ENCODE data around the gene ARHGEF17. TPM values are rescaled to one million over a fixed set of nuclear protein-coding genes. Genes with fewer than 3 reads are reported as not detected.

The ARHGEF17 gene
- total and polyA plus RNA-seq, 2 of the 13 experiments (the other 11 are each of a cell fraction or from before 2014, with no cell fraction given): 10.7 to 28.8 TPM

GRCh38 chr11:73271936-73272679, 36.0 kb upstream of the ARHGEF17 start, which contains the start of gene P2RY6 (continued):
- TF ChIP-seq ZNF10 (CRISPR knock-in tag; IDR thresholded peaks at IDR 0.05; ENCODE audit: borderline replicate concordance, low read depth) (no peak), ZNF143 (CRISPR knock-in tag; IDR thresholded peaks at IDR 0.05) (peak; percentile 61; the same call in 1 of the 2 replicates), BRCA1 (CRISPR knock-in tag; IDR thresholded peaks at IDR 0.05) (no peak), ZNF101 (CRISPR knock-in tag; IDR thresholded peaks at IDR 0.05; ENCODE audit: borderline replicate concordance, low read depth) (no peak), SP140L (CRISPR knock-in tag; IDR thresholded peaks at IDR 0.05; ENCODE audit: borderline replicate concordance) (no peak), SOX13 (IDR thresholded peaks at IDR 0.05) (no peak), SOX13 (CRISPR knock-in tag; conservative IDR thresholded peaks at IDR 0.05 in 1 of 2, IDR thresholded peaks at IDR 0.05 in 1 of 2) (peak in 1 of 2 experiments; percentile 18; a peak in 1 of 4 replicates), CENPT (CRISPR knock-in tag; IDR thresholded peaks at IDR 0.05; ENCODE audit: low read depth) (no peak), ZHX1 (CRISPR knock-in tag; IDR thresholded peaks at IDR 0.05; ENCODE audit: low read depth) (no peak), ZNF589 (CRISPR knock-in tag; conservative IDR thresholded peaks at IDR 0.05) (no peak), ZNF737 (CRISPR knock-in tag; IDR thresholded peaks at IDR 0.05; ENCODE audit: borderline replicate concordance) (no peak), ZNF276 (CRISPR knock-in tag; IDR thresholded peaks at IDR 0.05; ENCODE audit: low read depth) (no peak), SMAD1 (CRISPR knock-in tag; IDR thresholded peaks at IDR 0.05; ENCODE audit: borderline replicate concordance, low read depth) (no peak), ZNF720 (CRISPR knock-in tag; IDR thresholded peaks at IDR 0.05) (no peak), ZNF772 (CRISPR knock-in tag; IDR thresholded peaks at IDR 0.05) (no peak), SP4 (CRISPR knock-in tag; IDR thresholded peaks at IDR 0.05) (no peak), NPAS2 (CRISPR knock-in tag; IDR thresholded peaks at IDR 0.05; ENCODE audit: borderline replicate concordance) (no peak)
- TF ChIP-seq, protein P1, sequence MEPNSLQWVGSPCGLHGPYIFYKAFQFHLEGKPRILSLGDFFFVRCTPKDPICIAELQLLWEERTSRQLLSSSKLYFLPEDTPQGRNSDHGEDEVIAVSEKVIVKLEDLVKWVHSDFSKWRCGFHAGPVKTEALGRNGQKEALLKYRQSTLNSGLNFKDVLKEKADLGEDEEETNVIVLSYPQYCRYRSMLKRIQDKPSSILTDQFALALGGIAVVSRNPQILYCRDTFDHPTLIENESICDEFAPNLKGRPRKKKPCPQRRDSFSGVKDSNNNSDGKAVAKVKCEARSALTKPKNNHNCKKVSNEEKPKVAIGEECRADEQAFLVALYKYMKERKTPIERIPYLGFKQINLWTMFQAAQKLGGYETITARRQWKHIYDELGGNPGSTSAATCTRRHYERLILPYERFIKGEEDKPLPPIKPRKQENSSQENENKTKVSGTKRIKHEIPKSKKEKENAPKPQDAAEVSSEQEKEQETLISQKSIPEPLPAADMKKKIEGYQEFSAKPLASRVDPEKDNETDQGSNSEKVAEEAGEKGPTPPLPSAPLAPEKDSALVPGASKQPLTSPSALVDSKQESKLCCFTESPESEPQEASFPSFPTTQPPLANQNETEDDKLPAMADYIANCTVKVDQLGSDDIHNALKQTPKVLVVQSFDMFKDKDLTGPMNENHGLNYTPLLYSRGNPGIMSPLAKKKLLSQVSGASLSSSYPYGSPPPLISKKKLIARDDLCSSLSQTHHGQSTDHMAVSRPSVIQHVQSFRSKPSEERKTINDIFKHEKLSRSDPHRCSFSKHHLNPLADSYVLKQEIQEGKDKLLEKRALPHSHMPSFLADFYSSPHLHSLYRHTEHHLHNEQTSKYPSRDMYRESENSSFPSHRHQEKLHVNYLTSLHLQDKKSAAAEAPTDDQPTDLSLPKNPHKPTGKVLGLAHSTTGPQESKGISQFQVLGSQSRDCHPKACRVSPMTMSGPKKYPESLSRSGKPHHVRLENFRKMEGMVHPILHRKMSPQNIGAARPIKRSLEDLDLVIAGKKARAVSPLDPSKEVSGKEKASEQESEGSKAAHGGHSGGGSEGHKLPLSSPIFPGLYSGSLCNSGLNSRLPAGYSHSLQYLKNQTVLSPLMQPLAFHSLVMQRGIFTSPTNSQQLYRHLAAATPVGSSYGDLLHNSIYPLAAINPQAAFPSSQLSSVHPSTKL (CRISPR knock-in tag; IDR thresholded peaks at IDR 0.05): peak; percentile 36; the same call in 1 of the 2 replicates
- TF ChIP-seq, protein P2, sequence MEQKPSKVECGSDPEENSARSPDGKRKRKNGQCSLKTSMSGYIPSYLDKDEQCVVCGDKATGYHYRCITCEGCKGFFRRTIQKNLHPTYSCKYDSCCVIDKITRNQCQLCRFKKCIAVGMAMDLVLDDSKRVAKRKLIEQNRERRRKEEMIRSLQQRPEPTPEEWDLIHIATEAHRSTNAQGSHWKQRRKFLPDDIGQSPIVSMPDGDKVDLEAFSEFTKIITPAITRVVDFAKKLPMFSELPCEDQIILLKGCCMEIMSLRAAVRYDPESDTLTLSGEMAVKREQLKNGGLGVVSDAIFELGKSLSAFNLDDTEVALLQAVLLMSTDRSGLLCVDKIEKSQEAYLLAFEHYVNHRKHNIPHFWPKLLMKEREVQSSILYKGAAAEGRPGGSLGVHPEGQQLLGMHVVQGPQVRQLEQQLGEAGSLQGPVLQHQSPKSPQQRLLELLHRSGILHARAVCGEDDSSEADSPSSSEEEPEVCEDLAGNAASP (CRISPR knock-in tag; IDR thresholded peaks at IDR 0.05; ENCODE audit: borderline replicate concordance): no peak

Data from HepG2 (cell line).